IPS DF 19.7 (cell line): ENCODE measurements around the gene GABBR1.
"Not testable (repeated sequence)": the region's sequence is repeated elsewhere in the genome, so short reads cannot be mapped to it uniquely, and the experiment has no call there.

Source experiments
- DNase-seq: peaks from one replicate; pipeline ENCODE4 v3.0.0-alpha.2; 2013; ENCODE audit warnings: low read depth, low spot score

The GABBR1 gene

DNA sequence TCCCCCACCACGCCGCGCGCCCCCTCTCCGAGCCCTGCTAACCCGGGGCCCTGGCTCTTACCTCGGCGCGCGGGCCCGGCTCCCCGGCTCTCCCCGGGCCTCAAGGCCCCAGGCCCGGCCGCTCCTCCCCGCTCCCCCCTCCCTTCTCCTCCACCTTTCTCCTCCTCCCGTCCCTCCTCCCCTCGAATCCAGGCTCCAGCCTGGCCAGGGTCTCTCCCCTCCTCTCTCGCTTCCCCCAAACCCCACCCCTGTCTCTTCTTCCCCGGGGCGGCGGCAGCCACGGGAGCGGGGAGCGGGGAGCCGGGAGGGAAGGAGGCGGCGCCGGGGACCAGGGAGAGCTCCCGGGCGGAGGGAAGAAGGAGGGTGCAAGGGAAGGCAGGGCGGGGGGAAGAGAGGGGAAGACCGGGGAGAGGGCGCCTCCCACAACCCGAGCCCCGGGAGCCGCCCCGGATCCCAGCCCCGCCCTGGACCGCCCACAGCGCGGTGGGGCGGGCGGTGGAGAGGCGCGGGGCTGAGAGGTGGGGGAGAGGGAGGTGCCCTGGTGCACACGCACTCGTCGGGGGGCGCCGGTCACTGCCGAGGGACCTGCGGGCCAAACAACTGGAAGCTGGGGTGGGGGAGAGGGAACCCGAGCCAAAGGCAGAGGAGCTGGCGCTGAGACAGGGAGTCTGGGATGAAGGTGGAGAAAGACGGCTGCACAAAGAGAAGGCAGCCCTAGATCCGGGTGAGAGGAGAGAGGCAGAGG lies at the start of gene GABBR1:
TSS of gene GABBR1 (minus strand) at position 395 of the 745 bp plus-strand sequence. CDS start 798 bp downstream, outside the sequence.
- no peak for DNase-seq

DNA sequence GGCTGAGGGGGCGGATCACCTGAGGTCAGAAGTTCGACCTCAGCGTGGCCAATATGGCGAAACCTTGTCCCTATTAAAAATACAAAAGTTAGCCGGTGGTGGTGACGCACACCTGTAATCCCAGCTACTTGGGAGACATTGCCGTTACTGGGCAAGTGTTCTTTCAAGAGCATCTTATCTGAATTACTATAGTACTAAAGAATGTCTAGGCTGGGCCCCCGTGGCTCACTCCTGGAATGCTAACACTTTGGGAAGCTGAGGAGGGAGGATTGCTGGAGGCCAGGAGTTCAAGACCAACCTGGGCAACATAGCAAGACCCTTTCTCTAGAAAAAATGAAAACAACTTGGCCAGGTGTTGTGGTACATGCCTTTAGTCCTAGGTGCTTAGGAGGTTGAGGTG lies 48.8 kb upstream of the GABBR1 start:
- no peak for DNase-seq

- no peak for DNase-seq
These were observed 47.9 kb upstream of the GABBR1 start, which contains the start of gene ZFP57 for GRCh38 chr6:29680904-29681303. ZFP57 (minus strand) TSS chr6:29681152; CDS start chr6:29677003, 4,149 bp downstream.

DNA sequence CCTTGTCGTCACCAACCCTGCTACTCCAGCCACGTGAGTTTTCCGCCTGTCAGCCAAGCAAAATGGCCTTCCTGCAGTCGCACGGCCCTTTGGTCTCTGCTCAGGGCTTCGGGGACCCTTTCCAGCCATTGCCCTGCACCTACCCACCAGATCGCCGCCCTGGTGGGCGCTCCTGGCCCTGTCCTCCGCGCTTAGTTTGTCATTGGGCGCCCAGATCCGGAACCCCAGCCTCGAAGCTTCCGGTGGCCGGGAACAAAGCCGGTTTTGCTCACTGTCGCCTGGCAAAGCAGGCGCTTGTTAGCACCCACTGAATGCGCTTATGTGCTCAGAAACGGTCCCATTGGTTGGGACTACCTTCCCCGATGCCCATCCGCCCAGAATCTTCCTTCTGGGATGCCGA lies 47.4 kb upstream of the GABBR1 start:
- no peak for DNase-seq

DNA sequence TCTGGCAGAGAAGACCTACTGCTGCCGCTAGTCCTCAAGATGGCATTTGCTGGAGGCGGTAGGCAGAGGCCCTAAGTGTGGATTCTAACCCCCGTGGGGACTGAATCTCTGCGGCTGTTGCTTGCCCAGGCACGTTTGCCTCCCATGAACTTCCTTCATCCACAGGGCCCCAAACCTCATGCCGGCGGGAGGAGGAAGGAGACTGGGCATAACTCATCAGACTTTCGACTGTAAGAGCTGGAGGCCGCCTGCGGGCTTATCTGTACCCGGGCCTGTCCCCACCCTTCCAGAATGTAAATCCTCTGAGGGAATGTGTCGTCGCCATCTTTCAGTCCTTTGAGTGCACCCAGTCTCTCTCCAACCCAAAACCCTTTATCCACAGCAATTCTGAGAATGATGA lies 47.0 kb upstream of the GABBR1 start:
- DNase-seq, result no peak

- DNase-seq, result no peak
These were observed 45.1 kb upstream of the GABBR1 start for GRCh38 chr6:29678114-29678513.

- no peak for DNase-seq
These were observed 44.1 kb upstream of the GABBR1 start for GRCh38 chr6:29676981-29677601.

GRCh38 chr6:29675561-29675960 lies 42.6 kb upstream of the GABBR1 start:
- no peak for DNase-seq

DNA sequence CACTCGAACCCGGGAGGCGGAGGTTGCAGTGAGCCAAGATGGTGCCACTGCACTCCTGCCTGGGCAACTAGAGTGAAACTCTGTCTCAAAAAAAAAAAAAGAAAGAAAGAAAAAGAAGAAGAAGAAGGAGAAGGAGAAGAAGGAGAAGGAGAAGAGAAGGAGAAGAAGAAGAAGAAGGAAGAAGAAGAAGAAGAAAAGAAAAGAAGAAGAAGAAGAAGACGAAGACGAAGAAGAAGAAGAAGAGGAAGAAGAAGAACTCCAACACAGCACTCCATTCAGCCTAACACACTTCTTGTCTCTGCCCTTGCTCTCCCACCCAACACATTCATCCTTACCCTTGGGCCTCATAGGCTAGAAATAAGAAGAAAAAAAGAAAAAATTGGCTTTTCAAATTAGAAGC lies 41.0 kb upstream of the GABBR1 start:
- no peak for DNase-seq

DNA sequence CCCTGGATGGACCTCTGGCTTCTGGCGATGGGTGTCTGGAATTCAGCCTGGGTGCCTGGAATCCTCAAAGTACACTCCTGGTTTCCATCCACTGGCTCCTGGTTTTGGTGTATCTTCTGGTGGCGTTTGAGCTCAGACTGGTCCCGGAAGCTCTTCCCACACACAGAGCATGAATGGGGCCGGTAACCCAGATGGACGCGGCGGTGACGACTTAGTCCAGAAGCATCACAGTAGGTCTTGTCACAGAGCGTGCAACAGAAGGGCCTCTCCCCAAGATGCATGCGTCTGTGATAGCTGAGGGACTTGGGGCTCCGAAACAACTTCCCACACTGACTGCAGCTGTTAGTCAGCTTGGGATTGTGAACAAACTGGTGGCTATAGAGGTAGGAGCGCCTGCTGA lies 40.2 kb upstream of the GABBR1 start:
- no peak for DNase-seq

DNA sequence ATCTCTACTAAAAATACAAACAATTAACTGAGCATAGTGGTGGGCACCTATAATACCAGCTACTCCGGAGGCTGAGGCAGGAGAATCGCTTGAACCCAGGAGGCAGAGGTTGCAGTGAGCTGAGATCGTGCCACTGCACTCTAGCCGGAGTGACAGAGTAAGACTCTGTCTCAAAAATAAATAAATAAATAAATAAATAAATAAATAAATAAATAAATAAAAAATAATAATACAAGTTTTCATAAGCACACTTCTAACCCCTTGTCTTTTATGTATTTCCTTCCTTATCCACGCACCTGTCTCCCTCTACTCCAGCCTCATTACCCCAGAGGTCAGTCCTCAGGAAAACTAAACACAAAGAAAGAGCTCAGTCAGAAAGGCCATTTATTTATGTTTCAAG lies 39.1 kb upstream of the GABBR1 start:
- DNase-seq, result not testable (repeated sequence)

DNA sequence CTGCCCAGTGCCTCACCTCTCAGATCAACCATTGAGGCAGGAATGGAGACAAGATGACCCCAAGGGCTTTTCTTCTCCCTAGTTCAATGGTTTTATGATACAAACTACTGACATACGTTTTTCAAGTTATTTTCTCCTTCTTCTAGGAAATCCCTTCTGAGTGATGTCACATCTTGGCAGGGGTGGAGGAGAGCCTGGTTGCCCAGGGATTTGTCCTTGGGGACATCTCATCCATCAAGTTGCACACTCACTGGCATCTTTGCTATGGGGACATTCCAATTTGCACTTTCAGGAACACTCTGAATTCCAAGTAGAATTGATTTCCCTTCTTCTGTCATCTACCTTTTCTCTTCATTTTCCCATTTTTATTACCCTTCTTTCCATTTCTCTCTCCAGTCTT lies 38.0 kb upstream of the GABBR1 start:
- no peak for DNase-seq

DNA sequence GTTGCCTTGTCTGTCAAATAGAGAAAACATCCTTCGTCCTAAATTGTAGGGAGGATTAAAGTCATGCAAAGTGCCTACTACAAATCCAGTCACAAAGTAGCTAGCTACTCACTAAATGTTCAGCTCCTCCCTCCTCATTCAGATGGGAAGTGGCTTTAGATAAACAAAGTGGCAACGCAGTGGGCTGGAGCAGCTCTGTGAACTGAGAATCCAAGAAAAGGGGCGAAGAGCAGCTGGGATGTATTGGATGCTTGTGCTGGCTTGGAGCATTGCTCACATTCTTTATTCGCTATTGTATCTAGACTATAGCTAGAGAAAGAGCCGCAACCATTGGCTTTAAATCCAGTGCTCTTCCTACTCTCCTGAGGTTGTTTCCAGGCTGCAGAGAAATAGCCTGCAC lies 34.2 kb upstream of the GABBR1 start:
- no peak for DNase-seq

DNA sequence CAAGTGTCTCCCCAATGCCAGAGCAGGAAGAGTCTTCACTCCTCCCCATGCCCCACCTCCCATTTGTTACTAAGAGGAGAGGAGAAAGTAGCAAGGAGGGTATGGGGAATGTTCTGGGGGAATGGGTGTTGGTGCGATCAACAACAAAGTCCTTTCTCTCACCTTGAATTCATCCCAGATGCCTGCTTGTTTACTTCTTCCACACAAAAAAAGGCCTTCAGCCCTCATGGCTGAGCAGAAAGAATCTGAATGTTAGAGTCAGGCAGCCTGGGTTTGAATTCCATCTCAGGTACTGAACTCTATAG lies 33.8 kb upstream of the GABBR1 start:
- no peak for DNase-seq

DNA sequence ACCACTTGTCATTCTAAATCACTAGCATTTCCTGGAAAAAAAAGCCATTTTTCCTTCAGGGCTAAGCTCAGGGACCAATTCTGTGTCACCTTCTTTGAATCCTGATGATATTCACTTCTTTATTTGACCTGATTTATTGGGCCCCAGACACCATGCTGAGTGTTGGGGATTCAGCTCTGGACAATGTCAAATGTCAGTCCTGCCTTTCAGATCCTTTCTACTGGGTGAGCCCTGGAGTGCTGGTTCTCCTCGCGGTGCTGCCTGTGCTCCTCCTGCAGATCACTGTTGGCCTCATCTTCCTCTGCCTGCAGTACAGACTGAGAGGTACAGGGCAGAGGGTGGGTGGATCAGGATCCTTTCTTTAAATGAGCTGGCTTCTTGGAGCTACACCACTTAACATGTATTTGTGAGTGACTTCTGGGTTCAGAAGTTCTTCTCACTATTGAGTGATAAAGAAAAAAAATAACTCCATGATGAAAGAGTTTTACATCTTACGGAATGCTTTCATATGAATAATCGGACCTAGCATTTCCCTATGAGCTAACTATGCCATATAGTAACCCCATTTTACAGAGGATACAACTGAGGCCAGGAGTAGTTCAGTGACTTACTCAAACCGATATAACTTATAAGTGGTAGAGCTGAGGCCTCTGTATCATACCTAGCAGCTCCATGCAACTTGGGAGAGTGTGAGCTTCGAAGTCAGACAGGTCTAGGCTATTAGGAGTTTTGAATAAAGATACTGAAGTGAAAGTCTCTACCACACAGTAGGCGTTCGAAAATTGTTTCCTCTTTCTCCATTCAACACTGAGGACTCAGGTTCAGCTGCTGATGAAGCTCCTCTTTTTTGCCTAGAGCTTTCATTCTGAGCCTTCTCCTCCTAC lies 33.2 kb upstream of the GABBR1 start:
- DNase-seq, result no peak

- DNase-seq, result no peak
These were observed 30.5 kb upstream of the GABBR1 start for GRCh38 chr6:29663300-29664042.

DNA sequence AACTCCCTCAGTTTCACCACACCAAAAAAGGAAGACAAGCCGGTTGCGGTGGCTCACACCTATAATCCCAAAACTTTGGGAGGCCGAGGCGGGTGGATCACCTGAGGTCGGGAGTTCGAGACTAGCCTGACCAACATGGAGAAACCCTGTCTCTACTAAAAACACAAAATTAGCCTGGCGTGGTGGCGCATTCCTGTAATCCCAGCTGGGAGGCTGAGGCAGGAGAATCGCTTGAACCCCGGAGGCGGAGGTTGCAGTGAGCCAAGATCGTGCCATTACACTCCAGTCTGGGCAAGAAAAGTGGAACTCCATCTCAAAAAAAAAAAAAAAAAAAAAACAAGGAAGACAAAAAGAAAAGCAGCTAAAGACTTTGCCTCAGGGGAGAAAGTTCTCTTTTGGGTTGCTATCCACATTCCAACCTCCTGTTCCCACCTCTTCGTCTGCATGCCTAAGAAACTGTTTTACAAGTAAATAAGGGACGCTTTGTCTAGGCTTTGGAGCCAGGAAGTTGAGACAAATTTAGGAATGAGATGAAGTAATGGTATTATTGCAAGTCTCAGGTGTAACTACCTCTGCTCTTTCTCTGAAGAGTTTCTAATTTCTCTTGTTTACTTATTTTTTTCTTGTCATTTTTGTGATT lies 28.6 kb upstream of the GABBR1 start:
- peak; percentile 96 for DNase-seq

- no peak for DNase-seq
These were observed 28.1 kb upstream of the GABBR1 start for GRCh38 chr6:29661071-29661470.

- DNase-seq, result no peak
These were observed 23.8 kb upstream of the GABBR1 start, which contains the start of gene MOG for GRCh38 chr6:29656798-29657197. MOG (plus strand) TSS chr6:29657092; CDS start chr6:29657210, 118 bp downstream.

DNA sequence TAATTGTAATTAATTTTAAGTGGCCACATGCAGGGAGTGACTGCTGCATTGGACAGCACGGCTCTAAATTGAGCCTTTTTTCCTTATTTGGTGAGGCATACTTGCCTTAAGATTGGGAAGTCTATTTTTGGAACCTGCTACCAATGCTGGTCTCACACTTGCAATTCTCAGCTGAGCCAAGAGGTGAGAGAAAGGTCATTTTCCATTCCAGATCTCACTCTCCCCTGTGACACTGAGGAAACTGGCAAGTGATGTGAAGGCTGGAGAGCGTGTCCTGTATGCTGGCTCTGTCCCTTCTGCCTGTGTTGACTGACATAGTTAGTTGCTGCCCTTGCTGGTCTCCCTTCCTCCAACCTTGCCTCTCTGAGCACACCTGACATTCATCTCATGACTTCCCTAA lies 23.2 kb upstream of the GABBR1 start:
- no peak for DNase-seq

GRCh38 chr6:29655658-29656057 lies 22.7 kb upstream of the GABBR1 start:
- no peak for DNase-seq
